Nephron (organoid): ENCODE data around the gene PLD3.
A peak's percentile ranks its signal among the peaks of the same experiment; 100 is the strongest.

Source experiments
- H3K27ac Mint-ChIP-seq, 3 experiments: 2 replicates each; pipeline ENCODE4 v1.8.0; 2020; ENCODE audit warnings: mixed read lengths in 3 of 3, mild to moderate bottlenecking in 2 of 3, moderate library complexity in 1 of 3
- H3K27me3 Mint-ChIP-seq: 2 replicates; pipeline ENCODE4 v1.8.0; 2021; ENCODE audit warnings: low read depth, mild to moderate bottlenecking, moderate library complexity, mixed read lengths
- H3K36me3 Mint-ChIP-seq: 2 replicates; pipeline ENCODE4 v1.8.0; 2020; ENCODE audit warnings: low read depth, mixed read lengths
- H3K4me1 Mint-ChIP-seq: 2 replicates; pipeline ENCODE4 v1.8.0; 2020; ENCODE audit warnings: mixed read lengths
- H3K4me3 Mint-ChIP-seq, 3 experiments: 2 replicates each; pipeline ENCODE4 v1.8.0; 2020; ENCODE audit warnings: mild to moderate bottlenecking in 3 of 3, mixed read lengths in 3 of 3, moderate library complexity in 2 of 3
- H3K9me3 Mint-ChIP-seq: 2 replicates; pipeline ENCODE4 v1.8.0; 2020; ENCODE audit warnings: mixed read lengths
- CTCF ChIP-seq, 3 experiments: fragments of 200-600 bp; sonication (generic); IDR thresholded peaks; one replicate each; pipeline ENCODE4 v1.5.0; 2021; ENCODE audit warnings: antibody characterized with exemption in 3 of 3; ENCODE audit not compliant: unreplicated experiment in 3 of 3

Gene PLD3

GRCh38 chr19:40335101-40335500 is 13.4 kb upstream of the PLD3 start:
- H3K27me3 Mint-ChIP-seq = no peaks in the 10 kb centered on the region
- no peak overlapping the region for H3K27ac Mint-ChIP-seq
- H3K36me3 Mint-ChIP-seq = peaks cover 49% of the 10 kb centered on the region
- no peak for TF ChIP-seq CTCF (IDR thresholded peaks at IDR 0.05; ENCODE audit: unreplicated experiment in 3 of 3)
- H3K9me3 Mint-ChIP-seq = no peaks in the 10 kb centered on the region
- H3K4me1 Mint-ChIP-seq = peaks cover 9% of the 10 kb centered on the region
- H3K4me3 Mint-ChIP-seq = no peak overlapping the region

GRCh38 chr19:40335855-40336600 is 12.5 kb upstream of the PLD3 start:
- no peak overlapping the region for H3K4me3 Mint-ChIP-seq
- no peak overlapping the region for H3K27ac Mint-ChIP-seq
- H3K4me1 Mint-ChIP-seq = peaks cover 9% of the 10 kb centered on the region
- no peak for TF ChIP-seq CTCF (IDR thresholded peaks at IDR 0.05; ENCODE audit: unreplicated experiment in 3 of 3)
- H3K27me3 Mint-ChIP-seq = no peaks in the 10 kb centered on the region
- H3K36me3 Mint-ChIP-seq = peaks cover 46% of the 10 kb centered on the region
- H3K9me3 Mint-ChIP-seq = no peaks in the 10 kb centered on the region

- Mint-ChIP-seq H3K36me3 (peaks cover 41% of the 10 kb centered on the region), H3K27ac (no peak overlapping the region), H3K27me3 (no peaks in the 10 kb centered on the region), H3K4me3 (no peak overlapping the region), H3K4me1 (peaks cover 12% of the 10 kb centered on the region), H3K9me3 (no peaks in the 10 kb centered on the region)
- no peak for TF ChIP-seq CTCF (IDR thresholded peaks at IDR 0.05; ENCODE audit: unreplicated experiment in 3 of 3)
Measured at GRCh38 chr19:40336601-40336900, 11.9 kb upstream of the PLD3 start.

GRCh38 chr19:40337107-40337506 is 11.4 kb upstream of the PLD3 start:
- Mint-ChIP-seq H3K27ac (no peak overlapping the region), H3K36me3 (peaks cover 38% of the 10 kb centered on the region), H3K27me3 (no peaks in the 10 kb centered on the region), H3K9me3 (no peaks in the 10 kb centered on the region), H3K4me3 (no peak overlapping the region), H3K4me1 (peaks cover 18% of the 10 kb centered on the region)
- no peak for TF ChIP-seq CTCF (IDR thresholded peaks at IDR 0.05; ENCODE audit: unreplicated experiment in 3 of 3)

- peaks cover 36% of the 10 kb centered on the region for H3K36me3 Mint-ChIP-seq
- no peaks in the 10 kb centered on the region for H3K9me3 Mint-ChIP-seq
- no peaks in the 10 kb centered on the region for H3K27me3 Mint-ChIP-seq
- no peak overlapping the region for H3K27ac Mint-ChIP-seq
- no peak for TF ChIP-seq CTCF (IDR thresholded peaks at IDR 0.05; ENCODE audit: unreplicated experiment in 3 of 3)
- H3K4me1 Mint-ChIP-seq = peaks cover 22% of the 10 kb centered on the region
- no peak overlapping the region for H3K4me3 Mint-ChIP-seq
Measured at GRCh38 chr19:40337594-40337993, 10.9 kb upstream of the PLD3 start.

- Mint-ChIP-seq H3K27me3 (no peaks in the 10 kb centered on the region), H3K27ac (peak overlapping the region in 1 of 3 experiments; percentile 15), H3K4me3 (no peak overlapping the region), H3K4me1 (peaks cover 36% of the 10 kb centered on the region), H3K36me3 (peaks cover 25% of the 10 kb centered on the region), H3K9me3 (no peaks in the 10 kb centered on the region)
- no peak for TF ChIP-seq CTCF (IDR thresholded peaks at IDR 0.05; ENCODE audit: unreplicated experiment in 3 of 3)
Measured at GRCh38 chr19:40339018-40339728, 9.3 kb upstream of the PLD3 start.
